Muscle of arm (tissue), 12 donors: ENCODE results near the gene VGLL3. TPM values are rescaled to one million over a fixed set of nuclear protein-coding genes. Genes with fewer than 3 reads are reported as not detected.

Source experiments
- polyA plus RNA-seq, 12 donors: library from polyadenylated mRNA; unstranded; fragments of 120-200 nt; gene quantifications; one replicate each; pipeline ENCODE4 v1.2.1, GENCODE V29; 2013; ENCODE audit not compliant: insufficient read length in 12 of 12

VGLL3 gene
- polyA plus RNA-seq, 12 donors: 29.8 to 55.0 (median 34.4) TPM; not detected in 1

Other genes with a start within 250 kb of the VGLL3 start
- 10 to 100 TPM in 11 of 12 donors, not detected in 1; 23.3 to 39.6 (median 29.2) TPM for gene CHMP2B, start 236.2 kb upstream of the VGLL3 start, polyA plus RNA-seq